GM12865 (cell line): ENCODE data around the gene IRF3.

Experiments used
- DNase-seq: peaks from one replicate; pipeline ENCODE4 v3.0.0; 2010; ENCODE audit warnings: low read depth
- H3K4me3 ChIP-seq: 2 replicates; pipeline ENCODE4 v1.5.1; 2011; ENCODE audit warnings: mild to moderate bottlenecking, low read depth, low read length, control low read depth
- TF ChIP-seq, protein P1 (sequence below): IDR thresholded peaks from 2 replicates; pipeline ENCODE4 v1.5.1; 2011; ENCODE audit warnings: low read length, control low read depth, low read depth, inconsistent platforms; ENCODE audit not compliant: insufficient read depth; ENCODE audit errors: missing control alignments

IRF3 gene

DNA sequence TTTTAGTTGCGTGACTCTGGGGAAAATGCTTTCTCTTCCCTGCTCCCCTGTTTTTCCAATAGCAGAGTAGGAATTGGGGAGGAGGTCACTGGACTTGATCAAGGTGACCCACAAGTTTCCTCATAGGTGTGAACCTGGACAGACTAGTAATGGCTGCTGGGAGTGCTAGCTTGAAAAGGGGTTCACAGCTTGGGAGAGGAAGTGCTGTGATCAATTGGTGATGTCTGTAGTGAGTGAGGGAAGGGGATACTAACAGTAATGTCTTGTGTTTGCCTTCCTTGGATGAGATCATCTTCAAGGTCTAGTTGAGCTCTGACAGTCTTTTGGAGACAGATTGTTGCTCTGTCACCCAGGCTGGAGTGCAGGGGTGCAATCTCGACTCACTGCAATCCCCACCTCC, 1.8 kb upstream of the IRF3 start:
- H3K4me3 ChIP-seq = no peak overlapping the region
- TF ChIP-seq, protein P1, sequence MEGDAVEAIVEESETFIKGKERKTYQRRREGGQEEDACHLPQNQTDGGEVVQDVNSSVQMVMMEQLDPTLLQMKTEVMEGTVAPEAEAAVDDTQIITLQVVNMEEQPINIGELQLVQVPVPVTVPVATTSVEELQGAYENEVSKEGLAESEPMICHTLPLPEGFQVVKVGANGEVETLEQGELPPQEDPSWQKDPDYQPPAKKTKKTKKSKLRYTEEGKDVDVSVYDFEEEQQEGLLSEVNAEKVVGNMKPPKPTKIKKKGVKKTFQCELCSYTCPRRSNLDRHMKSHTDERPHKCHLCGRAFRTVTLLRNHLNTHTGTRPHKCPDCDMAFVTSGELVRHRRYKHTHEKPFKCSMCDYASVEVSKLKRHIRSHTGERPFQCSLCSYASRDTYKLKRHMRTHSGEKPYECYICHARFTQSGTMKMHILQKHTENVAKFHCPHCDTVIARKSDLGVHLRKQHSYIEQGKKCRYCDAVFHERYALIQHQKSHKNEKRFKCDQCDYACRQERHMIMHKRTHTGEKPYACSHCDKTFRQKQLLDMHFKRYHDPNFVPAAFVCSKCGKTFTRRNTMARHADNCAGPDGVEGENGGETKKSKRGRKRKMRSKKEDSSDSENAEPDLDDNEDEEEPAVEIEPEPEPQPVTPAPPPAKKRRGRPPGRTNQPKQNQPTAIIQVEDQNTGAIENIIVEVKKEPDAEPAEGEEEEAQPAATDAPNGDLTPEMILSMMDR = no peak
- DNase-seq = no peak

DNA sequence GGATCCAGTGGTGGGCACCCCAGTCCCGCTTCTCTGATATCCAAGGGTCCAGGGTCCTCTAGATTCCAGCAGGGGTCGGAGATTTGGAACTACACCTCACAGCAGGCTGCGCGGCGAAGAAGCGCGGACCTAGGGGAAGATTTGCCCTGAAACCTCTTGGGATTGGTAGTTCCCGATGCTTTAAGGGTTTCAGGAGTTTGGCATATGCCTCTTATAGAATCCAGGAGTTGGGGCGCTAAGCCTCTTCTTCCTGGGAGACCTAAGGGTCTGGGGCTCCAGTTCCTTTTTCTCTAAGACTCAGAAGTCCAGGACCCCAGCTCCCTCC, 425 bp upstream of the IRF3 start:
- TF ChIP-seq, protein P1 = no peak
- H3K4me3 ChIP-seq = peak overlapping the region; percentile 57
- DNase-seq = no peak

DNA sequence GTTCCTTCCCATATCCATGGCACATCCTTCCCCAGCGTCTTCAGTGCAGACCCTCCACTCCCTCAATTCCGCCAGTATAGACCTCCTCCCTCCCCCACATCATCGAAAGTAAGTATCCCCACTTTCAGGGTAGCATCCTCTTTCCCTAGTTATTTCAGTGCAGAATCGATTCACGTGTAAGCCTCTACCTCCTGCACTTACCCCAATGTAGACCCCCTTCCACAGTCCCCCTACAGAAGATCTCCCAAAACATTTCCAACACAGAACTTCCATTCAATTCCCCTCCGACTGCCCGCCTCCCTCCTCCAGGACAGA, 664 bp downstream of the IRF3 start:
- TF ChIP-seq, protein P1 = no peak
- H3K4me3 ChIP-seq = peak overlapping the region; percentile 57
- DNase-seq = no peak

DNA sequence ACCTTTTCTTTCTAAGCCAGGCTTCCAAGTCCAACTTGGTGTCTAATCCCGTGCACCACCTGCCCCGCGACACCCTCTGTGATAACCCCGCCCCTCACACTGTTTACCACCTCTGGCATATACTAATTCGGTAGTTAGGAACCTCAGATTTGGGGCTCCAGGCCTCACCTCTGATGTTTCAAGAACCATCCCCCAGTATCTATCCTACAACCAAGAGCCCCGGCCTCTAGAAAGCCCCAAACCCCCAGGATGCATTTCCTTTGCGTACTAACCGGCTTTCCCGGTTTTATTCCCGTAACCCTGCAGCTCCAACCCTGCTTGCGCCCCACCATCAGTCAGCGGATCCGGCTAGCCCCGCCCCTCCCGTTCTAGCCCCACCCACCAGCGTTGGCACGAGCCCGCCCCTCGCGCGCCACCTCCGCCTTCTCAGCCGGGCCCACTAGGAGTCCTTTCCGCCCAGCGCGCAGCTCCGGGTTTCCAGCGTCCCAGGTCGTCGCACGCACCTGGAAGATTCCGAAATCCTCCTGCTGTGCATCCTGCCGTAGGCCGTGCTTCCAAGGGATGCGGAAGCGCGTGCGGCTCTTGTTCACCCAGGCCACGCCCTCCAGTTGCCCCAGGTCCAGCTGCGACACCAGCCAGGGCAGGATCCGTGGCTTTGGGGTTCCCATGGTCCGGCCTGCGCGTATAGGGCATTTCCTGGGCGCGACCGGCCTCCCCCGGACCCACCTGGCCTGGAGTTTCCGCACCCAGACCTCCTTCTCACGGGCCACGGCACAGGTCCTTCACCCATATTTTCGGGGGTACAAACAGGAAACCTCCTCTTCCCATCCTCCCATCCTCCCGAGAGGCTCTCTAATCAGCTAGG, 1.3 kb downstream of the IRF3 start:
- DNase-seq = peak; percentile 84
- TF ChIP-seq, protein P1 = peak; percentile 0
- peak overlapping the region; percentile 57 for H3K4me3 ChIP-seq

DNA sequence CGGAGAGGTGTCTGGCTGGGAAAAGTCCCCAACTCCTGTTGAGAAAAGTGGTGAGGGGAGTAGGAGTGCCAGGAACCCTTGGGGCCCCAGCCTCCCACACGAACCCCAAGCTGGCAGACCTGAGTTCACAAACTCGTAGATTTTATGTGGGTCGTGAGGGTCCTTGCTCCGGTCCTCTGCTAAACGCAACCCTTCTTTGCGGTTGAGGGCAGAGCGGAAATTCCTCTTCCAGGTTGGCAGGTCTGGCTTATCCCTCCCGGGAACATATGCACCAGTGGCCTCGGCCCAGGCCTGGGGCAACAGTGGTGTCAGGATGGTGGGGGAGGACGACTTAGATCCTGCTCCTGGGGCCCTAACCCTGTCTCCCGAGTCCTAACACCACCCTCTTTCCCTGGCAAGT, 2.4 kb downstream of the IRF3 start:
- no peak for DNase-seq
- no peak overlapping the region; the same call in 1 of the 2 replicates for H3K4me3 ChIP-seq
- TF ChIP-seq, protein P1 = no peak

DNA sequence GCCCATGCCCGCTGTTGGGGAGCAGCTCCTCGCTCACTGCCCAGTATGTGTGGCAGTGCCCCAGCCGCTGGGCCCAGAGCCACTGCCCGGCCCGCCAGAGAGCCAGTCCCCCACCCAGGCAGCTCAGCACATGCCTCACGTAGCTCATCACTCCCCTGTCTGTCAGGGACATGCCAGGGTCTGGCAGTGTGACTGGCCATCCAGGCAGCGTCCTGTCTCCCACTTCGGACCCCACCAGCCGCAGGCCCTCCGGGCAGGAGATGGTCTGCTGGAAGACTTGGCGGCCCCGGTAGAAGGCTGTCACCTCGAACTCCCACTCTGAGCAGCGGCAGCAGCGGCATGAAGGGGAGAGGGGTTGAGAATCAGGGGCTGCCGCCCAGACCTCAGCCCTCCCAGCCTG, 3.6 kb downstream of the IRF3 start:
- H3K4me3 ChIP-seq = no peak overlapping the region
- TF ChIP-seq, protein P1 = no peak
- no peak for DNase-seq
